Measurements from ENCODE around the gene S100A9.
"Not testable (repeated sequence)": the region's sequence is repeated elsewhere in the genome, so short reads cannot be mapped to it uniquely, and the experiment has no call there.

The S100A9 gene

GRCh38 chr1:153357853-153358690, at the start of gene S100A9:
S100A9 (plus strand) TSS chr1:153357854; CDS start chr1:153358284, 430 bp downstream.
- no peak within 1 kb of the TSS for H3K4me3 ChIP-seq (ENCODE audit: low read depth, low read length)
- no peak for TF ChIP-seq CTCF (IDR thresholded peaks at IDR 0.05; ENCODE audit: borderline replicate concordance, insufficient read depth, low read depth, low read length)

GRCh38 chr1:153308540-153308939, 49.1 kb upstream of the S100A9 start:
- TF ChIP-seq CTCF (IDR thresholded peaks at IDR 0.05; ENCODE audit: borderline replicate concordance, insufficient read depth, low read depth, low read length), result no peak
- H3K4me3 ChIP-seq (ENCODE audit: low read depth, low read length), result no peak overlapping the region

GRCh38 chr1:153309441-153309840, 48.2 kb upstream of the S100A9 start:
- H3K4me3 ChIP-seq (ENCODE audit: low read depth, low read length), result no peak overlapping the region
- TF ChIP-seq CTCF (IDR thresholded peaks at IDR 0.05; ENCODE audit: borderline replicate concordance, insufficient read depth, low read depth, low read length), result no peak

- TF ChIP-seq CTCF (IDR thresholded peaks at IDR 0.05; ENCODE audit: borderline replicate concordance, insufficient read depth, low read depth, low read length), result no peak
- no peak overlapping the region for H3K4me3 ChIP-seq (ENCODE audit: low read depth, low read length)
Observed at GRCh38 chr1:153310526-153310925, 47.1 kb upstream of the S100A9 start.

GRCh38 chr1:153312570-153313186, 45.0 kb upstream of the S100A9 start, which contains the start of gene PGLYRP3:
PGLYRP3 (minus strand) TSS chr1:153312952; CDS start chr1:153310665, 2,287 bp downstream.
- no peak for TF ChIP-seq CTCF (IDR thresholded peaks at IDR 0.05; ENCODE audit: borderline replicate concordance, insufficient read depth, low read depth, low read length)
- H3K4me3 ChIP-seq (ENCODE audit: low read depth, low read length), result no peak within 1 kb of the TSS

- no peak for TF ChIP-seq CTCF (IDR thresholded peaks at IDR 0.05; ENCODE audit: borderline replicate concordance, insufficient read depth, low read depth, low read length)
- H3K4me3 ChIP-seq (ENCODE audit: low read depth, low read length), result no peak overlapping the region
Observed at GRCh38 chr1:153313288-153313687, 44.4 kb upstream of the S100A9 start.

GRCh38 chr1:153314388-153314787, 43.3 kb upstream of the S100A9 start:
- H3K4me3 ChIP-seq (ENCODE audit: low read depth, low read length), result not testable (repeated sequence)

- not testable (repeated sequence) for H3K4me3 ChIP-seq (ENCODE audit: low read depth, low read length)
Observed at GRCh38 chr1:153316013-153316412, 41.6 kb upstream of the S100A9 start.

GRCh38 chr1:153318145-153318544, 39.5 kb upstream of the S100A9 start:
- not testable (repeated sequence) for H3K4me3 ChIP-seq (ENCODE audit: low read depth, low read length)
